ENCODE data around the gene NCAPD2.
"Not testable (repeated sequence)": the region's sequence is repeated elsewhere in the genome, so short reads cannot be mapped to it uniquely, and the experiment has no call there.

DNA sequence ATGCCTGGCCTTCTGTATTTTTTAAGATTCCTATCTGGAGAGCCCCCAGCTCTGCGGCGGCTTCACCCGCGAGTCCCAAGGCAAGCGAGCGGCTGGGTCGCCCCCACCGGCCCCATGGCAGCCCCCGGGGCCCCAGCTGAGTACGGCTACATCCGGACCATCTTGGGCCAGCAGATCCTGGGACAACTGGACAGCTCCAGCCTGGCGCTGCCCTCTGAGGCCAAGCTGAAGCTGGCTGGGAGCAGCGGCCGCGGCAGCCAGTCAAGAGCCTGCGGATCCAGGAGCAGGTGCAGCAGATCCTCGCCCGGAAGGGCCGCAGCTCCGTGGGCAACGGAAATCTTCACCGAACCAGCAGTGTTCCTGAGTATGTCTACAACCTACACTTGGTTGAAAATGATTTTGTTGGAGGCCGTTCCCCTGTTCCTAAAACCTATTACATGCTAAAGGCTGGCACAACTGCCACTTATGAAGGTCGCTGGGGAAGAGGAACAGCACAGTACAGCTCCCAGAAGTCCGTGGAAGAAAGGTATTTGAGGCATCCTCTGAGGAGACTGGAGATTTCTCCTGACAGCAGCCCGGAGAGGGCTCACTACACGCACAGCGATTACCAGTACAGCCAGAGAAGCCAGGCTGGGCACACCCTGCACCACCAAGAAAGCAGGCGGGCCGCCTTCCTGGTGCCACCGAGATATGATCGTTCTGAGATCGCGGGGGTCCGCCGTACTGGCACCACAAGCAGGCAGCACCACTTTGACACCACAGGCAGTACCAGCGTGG lies 16.1 kb upstream of the NCAPD2 start:
- TF ChIP-seq CTCF, EP300 (IDR thresholded peaks at IDR 0.05): not testable (repeated sequence)
